ENCODE data around the gene TERT. TPM values are rescaled to one million over a fixed set of nuclear protein-coding genes. Genes with fewer than 3 reads are reported as not detected.
"Not testable (repeated sequence)": the region's sequence is repeated elsewhere in the genome, so short reads cannot be mapped to it uniquely, and the experiment has no call there.

Gene TERT
- total RNA-seq, 1 donor from 2014 or later = not detected

DNA sequence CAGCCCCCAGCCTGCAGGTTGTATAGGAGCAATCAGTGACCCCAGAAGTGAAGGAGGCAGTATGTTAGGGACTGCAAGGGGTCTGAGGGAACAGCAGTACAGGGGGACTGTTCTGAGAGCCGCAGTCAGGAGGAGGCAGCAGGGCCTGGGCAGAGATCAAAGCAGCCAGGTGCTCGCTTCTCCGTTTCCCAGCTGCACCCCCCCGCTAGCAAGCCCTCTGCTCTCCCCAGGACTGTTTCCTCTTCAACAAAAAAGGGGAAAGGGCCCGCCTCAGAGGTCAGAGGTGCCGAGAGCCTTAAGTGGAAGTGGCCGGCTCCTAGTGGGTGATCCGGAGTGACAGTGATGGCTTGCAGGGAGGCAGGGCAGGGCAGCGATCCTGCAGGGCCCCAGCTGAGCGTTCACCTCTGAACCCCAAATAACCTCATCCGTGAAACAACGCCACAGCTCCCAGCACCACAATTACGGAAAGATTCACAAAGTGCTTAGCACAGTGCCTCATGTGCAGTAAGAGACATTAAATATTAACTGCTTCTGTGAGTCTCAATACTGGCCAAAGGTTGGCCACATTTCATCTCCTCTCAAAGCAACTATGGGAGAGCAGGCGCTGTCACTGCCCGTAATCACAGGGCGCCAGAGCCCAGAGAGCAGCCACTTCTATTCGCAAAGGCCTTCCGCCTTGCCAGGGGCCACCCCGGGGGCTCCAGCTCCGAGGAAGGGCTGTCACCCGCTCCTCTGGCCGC lies 42.1 kb upstream of the TERT start:
- Mint-ChIP-seq H3K4me3 (ENCODE audit: unreplicated experiment) (no peak overlapping the region), H3K4me1 (ENCODE audit: low read depth) (no peaks in the 10 kb centered on the region), H3K27ac (ENCODE audit: unreplicated experiment) (no peak overlapping the region), H3K36me3 (ENCODE audit: low read depth) (peaks cover 24% of the 10 kb centered on the region), H3K27me3 (ENCODE audit: low read depth) (no peaks in the 10 kb centered on the region), H3K9me3 (ENCODE audit: low read depth) (no peaks in the 10 kb centered on the region)
- peak; percentile 70 for DNase-seq (ENCODE audit: low spot score)
- TF ChIP-seq, protein P1, sequence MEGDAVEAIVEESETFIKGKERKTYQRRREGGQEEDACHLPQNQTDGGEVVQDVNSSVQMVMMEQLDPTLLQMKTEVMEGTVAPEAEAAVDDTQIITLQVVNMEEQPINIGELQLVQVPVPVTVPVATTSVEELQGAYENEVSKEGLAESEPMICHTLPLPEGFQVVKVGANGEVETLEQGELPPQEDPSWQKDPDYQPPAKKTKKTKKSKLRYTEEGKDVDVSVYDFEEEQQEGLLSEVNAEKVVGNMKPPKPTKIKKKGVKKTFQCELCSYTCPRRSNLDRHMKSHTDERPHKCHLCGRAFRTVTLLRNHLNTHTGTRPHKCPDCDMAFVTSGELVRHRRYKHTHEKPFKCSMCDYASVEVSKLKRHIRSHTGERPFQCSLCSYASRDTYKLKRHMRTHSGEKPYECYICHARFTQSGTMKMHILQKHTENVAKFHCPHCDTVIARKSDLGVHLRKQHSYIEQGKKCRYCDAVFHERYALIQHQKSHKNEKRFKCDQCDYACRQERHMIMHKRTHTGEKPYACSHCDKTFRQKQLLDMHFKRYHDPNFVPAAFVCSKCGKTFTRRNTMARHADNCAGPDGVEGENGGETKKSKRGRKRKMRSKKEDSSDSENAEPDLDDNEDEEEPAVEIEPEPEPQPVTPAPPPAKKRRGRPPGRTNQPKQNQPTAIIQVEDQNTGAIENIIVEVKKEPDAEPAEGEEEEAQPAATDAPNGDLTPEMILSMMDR (IDR thresholded peaks at IDR 0.05) = no peak

DNA sequence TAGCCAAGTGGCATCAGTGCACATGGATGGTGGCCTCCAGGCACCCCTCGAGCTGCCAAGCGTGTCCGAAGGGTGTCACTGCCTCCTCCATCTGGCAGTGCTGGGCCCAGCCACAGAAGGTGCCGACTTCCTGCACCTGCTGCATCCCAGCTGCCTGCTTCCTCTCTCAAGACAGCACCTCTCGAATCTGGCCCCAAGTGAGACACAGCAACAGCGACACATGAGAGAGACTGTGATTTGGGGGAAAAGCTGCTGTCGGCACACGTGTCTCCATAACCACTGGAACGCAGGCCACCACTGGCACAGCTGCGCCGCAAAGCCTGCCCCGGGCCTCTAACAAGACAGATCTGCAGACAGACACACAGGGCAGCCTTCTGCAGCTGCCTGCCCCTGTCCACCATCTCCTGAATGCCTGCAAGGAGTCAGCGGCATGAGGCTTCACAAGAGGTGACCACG lies 41.3 kb upstream of the TERT start:
- Mint-ChIP-seq H3K27me3 (ENCODE audit: low read depth) (no peaks in the 10 kb centered on the region), H3K4me3 (ENCODE audit: unreplicated experiment) (no peak overlapping the region), H3K4me1 (ENCODE audit: low read depth) (no peaks in the 10 kb centered on the region), H3K36me3 (ENCODE audit: low read depth) (peaks cover 24% of the 10 kb centered on the region), H3K27ac (ENCODE audit: unreplicated experiment) (no peak overlapping the region), H3K9me3 (ENCODE audit: low read depth) (no peaks in the 10 kb centered on the region)
- peak; percentile 86 for DNase-seq (ENCODE audit: low spot score)
- TF ChIP-seq, protein P1 (IDR thresholded peaks at IDR 0.05) = no peak

DNA sequence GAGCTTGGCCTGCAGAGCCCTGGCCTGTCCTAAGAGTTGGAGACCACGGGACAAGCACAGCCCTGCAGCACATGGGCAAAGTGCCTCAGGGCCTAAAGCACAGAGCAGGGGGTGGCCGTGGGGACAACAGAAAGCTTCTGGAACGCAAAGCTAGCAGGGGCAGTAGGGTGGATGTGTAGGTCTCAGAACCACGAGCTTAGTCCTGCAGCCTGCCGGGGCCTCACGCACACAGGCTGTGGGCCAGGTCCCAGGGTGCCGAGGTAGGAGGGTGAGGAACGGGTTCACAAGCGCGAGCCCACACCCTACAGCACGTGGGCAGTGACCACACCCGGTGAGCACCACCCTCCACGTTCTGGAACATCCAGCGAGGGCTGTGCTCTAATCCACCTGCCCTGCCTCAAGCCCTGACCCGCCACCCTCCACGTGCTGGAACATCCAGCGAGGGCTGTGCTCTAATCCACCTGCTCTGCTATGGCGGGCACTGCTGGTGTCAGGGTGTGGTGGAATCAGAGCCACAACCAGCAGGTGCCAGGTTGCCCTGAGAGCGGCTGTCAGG lies 40.8 kb upstream of the TERT start:
- H3K4me1 Mint-ChIP-seq (ENCODE audit: low read depth) = no peaks in the 10 kb centered on the region
- DNase-seq (ENCODE audit: low spot score) = peak; percentile 82
- no peaks in the 10 kb centered on the region for H3K27me3 Mint-ChIP-seq (ENCODE audit: low read depth)
- H3K27ac Mint-ChIP-seq (ENCODE audit: unreplicated experiment) = no peak overlapping the region
- no peak overlapping the region for H3K4me3 Mint-ChIP-seq (ENCODE audit: unreplicated experiment)
- no peaks in the 10 kb centered on the region for H3K9me3 Mint-ChIP-seq (ENCODE audit: low read depth)
- TF ChIP-seq, protein P1 (IDR thresholded peaks at IDR 0.05) = no peak
- H3K36me3 Mint-ChIP-seq (ENCODE audit: low read depth) = peaks cover 26% of the 10 kb centered on the region

DNA sequence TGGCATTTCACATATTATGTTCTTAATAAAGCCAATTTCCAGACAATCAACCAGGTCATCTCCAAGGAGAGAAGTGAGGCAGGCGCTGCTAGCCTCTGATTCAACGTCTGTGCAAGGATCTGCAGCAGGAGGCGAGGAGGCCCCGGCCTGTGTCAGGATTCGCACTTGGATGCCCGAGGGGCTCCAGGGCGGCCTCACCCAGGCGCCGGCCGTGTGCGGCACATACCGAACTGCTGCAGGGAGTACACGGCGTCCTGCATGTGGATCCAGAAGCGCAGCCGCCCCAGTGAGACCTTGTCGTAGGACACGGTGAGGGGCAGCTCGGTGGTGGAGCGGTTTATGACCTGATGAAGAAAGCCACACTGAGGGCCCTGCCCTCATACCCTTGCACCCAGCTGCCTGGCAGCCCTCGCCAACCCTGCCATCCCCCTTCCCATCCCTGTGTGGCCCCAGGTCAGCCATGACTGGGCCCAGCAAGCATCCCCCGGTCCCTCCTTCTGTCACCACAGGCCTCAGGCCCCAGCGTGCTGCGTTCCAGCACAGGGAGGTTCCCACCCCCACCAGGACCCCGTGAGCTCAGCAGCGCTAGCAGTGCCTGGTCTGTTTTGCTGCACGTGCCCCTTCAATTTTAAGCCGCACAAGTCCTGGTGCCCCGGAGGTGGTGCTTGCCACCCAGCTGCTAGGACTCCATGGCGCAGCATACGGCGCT lies 40.1 kb upstream of the TERT start:
- Mint-ChIP-seq H3K27me3 (ENCODE audit: low read depth) (no peaks in the 10 kb centered on the region), H3K4me3 (ENCODE audit: unreplicated experiment) (no peak overlapping the region), H3K27ac (ENCODE audit: unreplicated experiment) (no peak overlapping the region), H3K4me1 (ENCODE audit: low read depth) (no peaks in the 10 kb centered on the region), H3K36me3 (ENCODE audit: low read depth) (peaks cover 28% of the 10 kb centered on the region), H3K9me3 (ENCODE audit: low read depth) (no peaks in the 10 kb centered on the region)
- TF ChIP-seq, protein P1 (IDR thresholded peaks at IDR 0.05) = no peak
- DNase-seq (ENCODE audit: low spot score) = peak; percentile 85

DNA sequence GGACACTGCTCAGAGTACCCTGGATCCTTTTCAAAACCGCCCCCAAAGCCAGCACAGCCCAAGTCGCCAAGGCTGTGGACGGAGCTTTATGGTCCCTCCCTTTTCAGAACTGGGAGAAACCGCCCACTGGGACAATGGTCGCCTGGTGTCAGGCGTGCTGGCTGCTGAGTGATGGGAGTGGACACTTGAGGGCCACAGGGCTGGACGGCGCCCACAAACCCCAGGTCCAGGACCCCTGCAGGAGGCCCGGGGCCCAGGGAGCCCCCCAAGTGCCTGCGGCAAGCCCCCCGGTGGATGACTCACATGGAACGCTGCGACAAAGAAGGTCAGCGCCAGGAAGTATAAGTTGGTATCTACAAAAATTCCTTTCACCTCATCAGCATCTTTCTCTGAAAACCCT lies 39.1 kb upstream of the TERT start:
- no peak overlapping the region for H3K4me3 Mint-ChIP-seq (ENCODE audit: unreplicated experiment)
- TF ChIP-seq, protein P1 (IDR thresholded peaks at IDR 0.05) = no peak
- H3K9me3 Mint-ChIP-seq (ENCODE audit: low read depth) = no peaks in the 10 kb centered on the region
- H3K36me3 Mint-ChIP-seq (ENCODE audit: low read depth) = peaks cover 28% of the 10 kb centered on the region
- H3K27ac Mint-ChIP-seq (ENCODE audit: unreplicated experiment) = no peak overlapping the region
- peaks cover under 1% of the 10 kb centered on the region for H3K4me1 Mint-ChIP-seq (ENCODE audit: low read depth)
- DNase-seq (ENCODE audit: low spot score) = peak; percentile 77
- no peaks in the 10 kb centered on the region for H3K27me3 Mint-ChIP-seq (ENCODE audit: low read depth)

DNA sequence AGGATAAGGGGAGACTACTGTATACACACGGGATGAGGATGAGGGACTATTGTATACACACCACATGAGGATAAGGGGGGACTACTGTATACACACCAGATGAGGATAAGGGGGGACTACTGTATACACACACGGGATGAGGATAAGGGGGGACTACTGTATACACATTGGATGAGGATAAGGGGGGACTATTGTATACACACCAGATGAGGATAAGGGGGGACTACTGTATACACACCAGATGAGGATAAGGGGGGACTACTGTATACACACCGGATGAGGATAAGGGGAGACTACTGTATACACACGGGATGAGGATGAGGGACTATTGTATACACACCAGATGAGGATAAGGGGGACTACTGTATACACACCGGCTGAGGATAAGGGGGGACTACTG lies 38.4 kb upstream of the TERT start:
- not testable (repeated sequence) for H3K4me3 Mint-ChIP-seq (ENCODE audit: unreplicated experiment); H3K4me1 Mint-ChIP-seq (ENCODE audit: low read depth); DNase-seq (ENCODE audit: low spot score); H3K27me3 Mint-ChIP-seq (ENCODE audit: low read depth); H3K9me3 Mint-ChIP-seq (ENCODE audit: low read depth); H3K27ac Mint-ChIP-seq (ENCODE audit: unreplicated experiment)
- H3K36me3 Mint-ChIP-seq (ENCODE audit: low read depth) = peaks cover 32% of the 10 kb centered on the region
